ENCODE measurements around the gene BSCL2.
"Not testable (repeated sequence)": the region's sequence is repeated elsewhere in the genome, so short reads cannot be mapped to it uniquely, and the experiment has no call there.

BSCL2 gene

DNA sequence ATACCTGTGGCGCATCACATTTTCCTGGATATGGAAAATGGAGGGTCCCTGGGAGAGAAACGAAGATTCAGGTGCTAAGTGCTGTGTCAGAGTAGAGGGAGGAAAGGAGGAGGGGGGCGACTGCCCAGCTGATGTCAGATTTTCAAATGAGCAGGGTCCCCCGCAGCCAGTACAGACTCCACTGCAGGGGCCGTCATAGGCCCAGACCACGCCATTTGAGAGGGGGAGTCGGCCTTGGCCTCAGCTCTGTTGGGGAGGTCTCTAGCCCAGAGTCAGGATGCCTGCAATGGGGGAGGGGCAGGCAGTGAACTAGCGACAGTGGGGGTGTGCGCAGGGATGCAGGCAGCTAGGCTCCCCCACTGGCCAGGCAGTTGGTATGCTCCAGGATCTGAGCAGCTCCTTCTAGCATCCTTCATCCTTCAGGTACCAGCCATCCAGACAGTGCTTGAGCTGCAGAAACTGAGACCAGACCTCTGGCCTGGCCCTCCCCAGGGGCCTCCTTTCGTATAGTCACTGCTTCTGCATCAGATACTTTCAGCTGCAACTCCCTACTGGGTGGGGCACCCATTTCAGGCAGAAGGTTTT is at the start of gene BSCL2, which contains the start of gene GNG3:
BSCL2 (minus strand) TSS at position 148 of the 585 bp plus-strand sequence. CDS start 229 bp downstream, outside the sequence.
GNG3 (plus strand) TSS at position 400 of the 585 bp plus-strand sequence. CDS start 620 bp downstream, outside the sequence.
- no peak for DNase-seq

DNA sequence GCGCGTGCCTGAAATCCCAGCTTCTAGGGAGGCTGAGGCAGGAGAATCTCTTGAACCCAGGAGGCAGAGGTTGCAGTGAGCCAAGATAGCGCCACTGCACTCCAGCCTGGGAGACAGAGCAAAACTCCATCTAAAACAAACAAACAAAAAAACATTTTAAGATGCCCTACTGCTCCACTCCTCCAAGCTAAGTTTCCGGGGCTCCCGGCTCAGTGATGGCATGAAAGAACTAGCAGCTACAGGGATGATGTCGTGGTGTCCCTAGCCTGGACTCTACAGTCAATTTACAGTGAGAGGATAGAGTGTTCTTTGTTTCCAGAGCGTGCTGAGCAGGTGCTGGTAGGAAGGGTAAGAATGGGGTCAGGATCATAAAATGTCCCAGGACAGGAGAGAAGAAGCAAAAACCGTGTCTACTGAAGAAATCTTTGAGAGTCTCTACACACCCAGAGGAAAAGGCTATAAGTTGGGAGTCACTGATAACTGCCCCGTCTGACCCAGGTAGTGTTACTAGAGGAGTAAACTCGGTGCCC is 47.9 kb upstream of the BSCL2 start:
- DNase-seq, result no peak

- peak; percentile 99 for DNase-seq
These were observed 46.7 kb upstream of the BSCL2 start, which contains the start of gene ZBTB3 for GRCh38 chr11:62753736-62754603. TSS of gene ZBTB3 (minus strand) at chr11:62754160. CDS start at chr11:62753664, 496 bp downstream.

DNA sequence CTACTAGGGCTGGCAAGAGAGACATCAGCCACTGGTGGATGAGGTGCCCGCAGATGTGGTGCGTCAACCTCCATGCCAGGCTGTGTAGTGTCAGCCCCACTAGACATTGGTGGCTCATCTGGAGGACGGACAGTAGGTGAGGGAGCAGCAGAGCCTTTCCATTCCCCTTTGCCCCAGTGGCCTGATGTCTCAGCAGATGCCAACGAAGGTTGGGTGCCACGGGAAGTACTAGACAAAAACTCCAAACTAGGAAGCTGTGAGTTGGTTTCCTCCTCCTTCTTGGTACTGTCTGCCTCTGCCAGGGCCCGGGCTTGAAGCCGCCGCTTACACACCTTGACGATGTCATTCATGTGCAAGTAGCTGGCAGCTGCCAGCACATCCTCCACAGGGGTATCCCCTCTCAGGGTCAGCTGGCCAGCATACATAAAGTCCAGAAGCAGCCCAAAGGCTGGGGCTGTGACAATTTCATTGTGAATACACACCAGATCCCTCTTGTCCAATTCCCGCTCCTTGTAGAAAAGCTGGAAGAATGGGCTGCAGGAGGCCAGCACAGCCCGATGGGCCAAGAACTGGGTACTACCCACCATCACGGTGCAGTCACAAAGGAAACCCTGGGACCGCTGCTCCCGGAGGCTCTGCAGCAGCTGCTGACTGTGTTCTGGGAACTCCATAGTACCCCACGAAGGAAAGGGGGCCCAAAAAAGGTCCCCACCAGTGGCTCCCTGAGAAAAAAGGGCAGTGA is 45.9 kb upstream of the BSCL2 start:
- no peak for DNase-seq

DNA sequence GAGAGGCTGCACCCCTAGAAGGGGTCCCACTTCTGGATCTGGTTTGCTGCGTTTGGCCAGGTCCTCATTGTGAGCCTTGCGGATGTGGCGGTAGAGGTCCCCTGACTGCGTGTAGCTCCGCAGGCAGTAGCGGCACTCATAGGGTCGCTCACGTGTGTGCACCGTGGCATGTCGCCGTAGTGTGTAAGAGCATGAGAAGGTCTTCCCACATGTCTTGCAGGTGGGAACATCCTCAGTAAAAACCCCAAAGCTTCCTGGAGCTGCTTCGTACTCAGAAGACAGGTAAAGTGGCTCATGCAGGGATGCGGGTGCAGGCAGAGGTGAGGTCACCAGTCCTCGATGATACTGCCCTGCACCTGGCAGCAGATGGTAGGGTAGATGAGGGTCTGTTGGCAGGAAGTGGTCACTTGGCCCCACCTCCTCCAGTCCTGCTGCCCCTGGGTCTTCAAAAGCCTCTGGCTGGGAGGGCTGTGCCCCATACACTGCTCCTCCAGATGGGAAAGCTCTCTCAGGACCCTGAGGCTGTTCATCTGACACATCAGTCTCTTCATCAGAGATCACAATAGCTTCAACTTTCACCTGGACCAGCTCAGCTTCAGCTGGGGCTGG is 45.1 kb upstream of the BSCL2 start:
- DNase-seq, result no peak

DNA sequence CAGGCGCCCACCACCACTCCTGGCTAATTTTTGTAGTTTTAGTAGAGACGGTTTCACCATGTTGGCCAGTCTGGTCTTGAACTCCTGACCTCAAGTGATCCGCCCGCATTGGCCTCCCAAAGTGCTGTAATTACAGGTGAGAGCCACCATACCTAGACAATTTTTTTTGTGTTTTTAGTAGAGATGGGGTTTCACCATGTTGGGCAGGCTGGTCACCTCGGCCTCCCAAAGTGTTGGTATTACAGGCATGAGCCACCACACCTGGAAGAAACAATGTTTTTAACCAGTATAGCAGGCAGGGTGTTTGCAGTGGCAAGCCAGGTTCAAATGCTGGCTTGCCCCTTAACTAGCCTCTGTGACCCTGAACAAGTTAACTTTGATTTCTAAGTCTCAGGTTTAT is 42.7 kb upstream of the BSCL2 start:
- DNase-seq, result not testable (repeated sequence)

- DNase-seq, result no peak
These were observed 40.4 kb upstream of the BSCL2 start for GRCh38 chr11:62747475-62748160.

DNA sequence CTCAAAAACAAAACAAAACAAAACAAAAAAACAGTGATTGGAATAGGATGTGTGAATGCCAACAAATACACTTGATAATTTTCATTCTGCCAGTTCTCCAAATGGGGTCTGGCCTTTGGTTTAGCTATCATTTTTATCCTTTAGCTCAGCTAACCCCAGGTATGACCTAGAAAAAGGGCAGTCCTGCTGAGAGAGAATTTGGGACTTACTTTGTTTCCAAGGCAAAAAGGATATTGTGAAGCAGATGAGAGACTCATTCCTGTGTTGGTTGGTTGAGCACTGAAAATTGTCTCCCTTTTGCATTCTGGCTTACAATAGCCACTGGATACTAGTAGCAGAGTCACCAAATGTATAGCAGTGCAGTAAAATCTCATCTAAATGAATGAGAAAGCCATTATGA is 30.0 kb upstream of the BSCL2 start:
- DNase-seq, result no peak

GRCh38 chr11:62732830-62733229 is 25.6 kb upstream of the BSCL2 start:
- no peak for DNase-seq

DNA sequence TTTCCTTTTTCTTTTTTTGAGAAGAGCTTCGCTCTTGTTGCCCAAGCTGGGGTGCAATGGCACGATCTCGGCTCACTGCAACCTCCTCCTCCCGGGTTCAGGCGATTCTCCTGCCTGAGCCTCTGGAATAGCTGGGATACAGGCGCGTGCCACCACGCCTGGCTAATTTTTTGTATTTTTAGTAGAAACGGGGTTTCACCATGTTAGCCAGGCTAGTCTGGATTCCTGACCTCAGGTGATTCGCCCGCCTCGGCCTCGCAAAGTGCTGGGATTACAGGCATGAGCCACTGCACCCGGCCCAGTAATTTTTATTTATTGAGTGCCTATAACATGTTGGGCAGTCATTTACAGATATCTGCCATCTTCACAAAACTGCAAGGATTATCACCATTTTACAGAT is 22.9 kb upstream of the BSCL2 start:
- not testable (repeated sequence) for DNase-seq

DNA sequence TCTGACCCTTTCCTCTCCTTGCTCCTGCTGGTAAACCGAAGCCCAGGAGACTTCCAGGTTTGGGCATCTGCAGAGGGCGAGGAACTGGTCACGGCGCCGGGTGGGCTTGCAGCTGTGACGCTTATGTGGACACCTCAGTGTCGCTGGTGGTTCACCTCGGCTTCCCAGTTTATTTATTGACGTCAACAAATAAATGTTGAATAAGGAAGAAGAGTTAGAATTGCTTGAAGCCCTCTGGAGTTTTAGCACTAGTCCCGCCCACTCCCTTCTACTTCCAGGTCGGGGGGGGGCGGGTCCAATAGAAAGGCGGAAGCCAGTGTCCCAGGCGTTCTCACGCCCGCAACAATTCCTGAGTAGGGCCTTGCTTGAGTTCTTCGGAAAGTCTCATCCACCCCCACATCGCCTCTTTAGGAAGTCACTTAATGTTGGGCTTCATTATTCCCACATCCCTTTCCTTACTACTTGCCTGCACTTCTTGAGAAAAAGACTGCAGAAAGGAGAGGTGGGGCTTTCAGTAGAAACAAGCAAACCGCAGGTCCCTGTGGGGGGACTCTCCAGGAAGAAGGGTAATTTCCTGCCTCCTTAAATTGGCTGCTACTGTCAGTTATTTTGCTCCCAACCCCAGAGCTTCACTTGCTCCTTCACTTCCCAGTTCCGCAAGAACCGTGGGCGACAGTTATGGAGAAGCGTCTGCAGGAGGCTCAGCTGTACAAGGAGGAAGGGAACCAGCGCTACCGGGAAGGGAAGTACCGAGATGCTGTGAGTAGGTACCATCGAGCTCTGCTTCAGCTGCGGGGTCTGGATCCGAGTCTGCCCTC is 21.2 kb upstream of the BSCL2 start, which contains the start of gene TTC9C:
TTC9C (plus strand) TSS at position 316 of the 818 bp plus-strand sequence; CDS start at position 679, 363 bp downstream.
- DNase-seq, result peak; percentile 78

- DNase-seq, result peak; percentile 94
These were observed 20.6 kb upstream of the BSCL2 start for GRCh38 chr11:62727872-62728170.

DNA sequence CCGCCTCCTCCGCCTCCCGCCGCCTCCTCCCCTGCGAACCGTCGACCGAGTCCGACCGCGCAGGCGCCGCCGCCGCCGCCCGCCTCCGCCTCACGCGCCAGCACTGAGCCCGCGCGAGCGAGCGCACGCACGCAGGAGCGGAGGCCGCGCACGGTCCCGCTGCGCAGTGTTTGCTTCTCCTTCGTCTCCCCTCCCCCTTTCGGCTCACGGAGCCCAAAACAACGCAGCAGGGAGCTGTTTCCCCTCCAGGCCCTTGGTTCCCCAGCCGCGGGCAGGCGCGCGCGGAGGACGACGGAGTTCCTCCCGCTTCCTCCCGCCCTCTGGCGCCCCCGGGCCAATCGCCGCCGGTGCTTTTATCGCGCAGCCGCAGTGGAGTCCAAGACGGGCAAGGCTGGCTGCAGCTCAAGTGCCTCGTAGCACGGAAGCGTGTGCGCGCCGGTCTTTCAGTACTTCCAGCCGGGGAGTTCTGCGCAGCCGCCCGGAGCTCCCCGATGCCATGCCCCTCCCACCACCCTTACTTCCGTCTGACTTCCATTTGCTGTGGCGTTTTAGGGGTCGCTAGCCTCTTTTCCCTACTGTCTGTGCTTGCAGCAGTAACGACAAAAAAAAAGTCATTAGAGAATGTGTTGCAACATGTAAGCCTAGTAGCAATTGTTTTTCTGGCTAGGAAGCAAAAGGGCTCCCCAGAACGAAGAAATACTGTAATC is 20.1 kb upstream of the BSCL2 start, which contains the start of gene HNRNPUL2:
HNRNPUL2 (minus strand) TSS at position 293 of the 707 bp plus-strand sequence. CDS start 301 bp downstream, outside the sequence.
- peak; percentile 98 for DNase-seq

- no peak for DNase-seq
These were observed 19.6 kb upstream of the BSCL2 start for GRCh38 chr11:62726915-62727164.

DNA sequence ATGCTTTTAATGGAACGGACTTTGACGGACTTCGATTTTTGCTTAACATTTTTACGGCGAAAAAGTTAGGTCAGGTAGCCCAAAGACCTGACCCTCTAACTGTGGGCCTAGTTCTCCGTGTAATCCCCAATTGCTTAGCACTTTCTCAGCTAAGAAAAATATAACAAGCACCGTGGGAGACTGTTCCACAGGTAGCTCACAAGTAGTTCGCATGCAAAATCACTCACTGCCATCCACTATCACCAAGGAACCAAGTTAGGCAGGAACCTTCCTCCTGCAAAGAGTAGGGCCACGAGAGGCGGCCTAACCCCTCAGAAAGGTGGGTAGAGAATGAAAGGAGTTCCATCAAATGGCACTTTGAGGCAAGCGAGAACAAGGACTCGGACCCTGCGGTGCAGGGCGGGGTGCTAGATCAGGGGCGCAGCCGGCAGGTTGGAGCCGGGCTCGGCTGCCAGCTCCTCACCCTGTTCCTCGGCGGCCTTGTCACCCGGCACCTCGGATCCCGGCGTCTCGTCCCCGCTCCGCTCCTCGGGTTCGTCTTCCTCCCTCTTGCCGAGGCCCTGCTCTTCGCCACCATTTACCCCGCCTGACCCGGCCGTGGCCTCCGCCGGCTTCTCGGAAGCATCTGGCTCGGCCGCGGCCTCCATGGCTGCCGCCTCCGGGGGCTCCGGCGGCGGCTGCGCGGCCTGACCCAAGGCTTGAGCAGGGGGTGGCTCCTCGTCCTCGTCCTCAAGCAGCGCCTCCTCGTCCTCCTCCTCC is 19.1 kb upstream of the BSCL2 start:
- DNase-seq, result no peak

- DNase-seq, result no peak
These were observed 18.4 kb upstream of the BSCL2 start for GRCh38 chr11:62725646-62726045.

- no peak for DNase-seq
These were observed 16.9 kb upstream of the BSCL2 start for GRCh38 chr11:62724171-62724570.

- DNase-seq, result no peak
These were observed 14.8 kb upstream of the BSCL2 start for GRCh38 chr11:62721994-62722393.

DNA sequence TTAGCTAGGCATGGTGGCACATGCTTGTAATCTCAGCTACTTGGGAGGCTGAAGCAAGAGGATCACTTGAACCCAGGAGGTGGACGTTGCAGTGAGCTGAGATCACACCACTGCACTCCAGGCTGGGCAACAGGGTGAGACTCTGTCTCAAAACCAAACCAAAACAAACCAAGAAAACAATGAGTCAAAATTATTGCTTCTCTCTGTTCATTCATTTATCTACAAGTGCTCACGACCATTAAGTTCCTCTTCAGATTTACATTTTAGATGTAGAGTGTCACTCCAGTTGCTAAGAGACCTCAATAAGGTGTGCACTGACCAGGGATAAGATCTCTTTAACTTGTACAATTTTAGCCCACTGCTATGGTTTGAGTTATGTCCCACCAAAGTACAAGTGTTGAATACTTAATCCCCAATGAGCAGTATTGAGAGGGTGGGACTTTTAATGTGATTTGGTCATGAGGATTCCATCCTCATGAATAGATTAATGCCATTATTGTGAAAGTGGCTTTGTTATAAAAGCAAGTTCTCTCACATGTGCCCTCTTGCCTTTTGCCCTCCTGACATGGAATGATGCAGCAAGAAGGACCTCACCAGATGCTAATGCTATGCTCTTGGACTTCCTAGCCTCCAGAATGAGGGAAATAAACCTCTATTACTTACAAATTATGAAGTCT is 12.2 kb upstream of the BSCL2 start:
- DNase-seq, result no peak
